HG03025 (cell line): Measurements from ENCODE around the gene YWHAH.

Source experiments
- ATAC-seq: cut with Tn5 transposase; IDR thresholded peaks from one replicate; pipeline ENCODE4 v1.9.1; 2021; ENCODE audit warnings: mild to moderate bottlenecking, moderate library complexity; ENCODE audit not compliant: unreplicated experiment, low FRiP score

Gene YWHAH

GRCh38 chr22:31947296-31947695 lies 3.0 kb downstream of the YWHAH start:
- ATAC-seq, result no peak

GRCh38 chr22:31948002-31948401 lies 3.7 kb downstream of the YWHAH start:
- no peak for ATAC-seq

GRCh38 chr22:31950226-31950625 lies 5.9 kb downstream of the YWHAH start:
- no peak for ATAC-seq

GRCh38 chr22:31951194-31952093 lies 7.1 kb downstream of the YWHAH start:
- no peak for ATAC-seq

GRCh38 chr22:31952094-31952401 lies 7.7 kb downstream of the YWHAH start:
- no peak for ATAC-seq

- no peak for ATAC-seq
These were observed 8.1 kb downstream of the YWHAH start for GRCh38 chr22:31952472-31952871.

GRCh38 chr22:31953261-31953660 lies 8.9 kb downstream of the YWHAH start:
- no peak for ATAC-seq

GRCh38 chr22:31954535-31955523 lies 10.5 kb downstream of the YWHAH start:
- ATAC-seq, result no peak

GRCh38 chr22:31956360-31956759 lies 12.0 kb downstream of the YWHAH start:
- no peak for ATAC-seq

GRCh38 chr22:31957970-31958594 lies 13.7 kb downstream of the YWHAH start:
- no peak for ATAC-seq

- no peak for ATAC-seq
These were observed 14.4 kb downstream of the YWHAH start for GRCh38 chr22:31958625-31959239.

- no peak for ATAC-seq
These were observed 16.4 kb downstream of the YWHAH start for GRCh38 chr22:31960767-31961166.

GRCh38 chr22:31962387-31963125 lies 18.2 kb downstream of the YWHAH start:
- no peak for ATAC-seq

GRCh38 chr22:31968022-31968421 lies 23.7 kb downstream of the YWHAH start:
- no peak for ATAC-seq

GRCh38 chr22:31969789-31970489 lies 25.6 kb downstream of the YWHAH start:
- ATAC-seq, result no peak

- ATAC-seq, result no peak
These were observed 26.4 kb downstream of the YWHAH start for GRCh38 chr22:31970490-31971444.

- no peak for ATAC-seq
These were observed 27.8 kb downstream of the YWHAH start for GRCh38 chr22:31972180-31972579.

- no peak for ATAC-seq
These were observed 29.4 kb downstream of the YWHAH start for GRCh38 chr22:31973739-31974138.
